ENCODE data around the gene LENG1.
A peak's percentile ranks its signal among the peaks of the same experiment; 100 is the strongest.

The LENG1 gene

DNA sequence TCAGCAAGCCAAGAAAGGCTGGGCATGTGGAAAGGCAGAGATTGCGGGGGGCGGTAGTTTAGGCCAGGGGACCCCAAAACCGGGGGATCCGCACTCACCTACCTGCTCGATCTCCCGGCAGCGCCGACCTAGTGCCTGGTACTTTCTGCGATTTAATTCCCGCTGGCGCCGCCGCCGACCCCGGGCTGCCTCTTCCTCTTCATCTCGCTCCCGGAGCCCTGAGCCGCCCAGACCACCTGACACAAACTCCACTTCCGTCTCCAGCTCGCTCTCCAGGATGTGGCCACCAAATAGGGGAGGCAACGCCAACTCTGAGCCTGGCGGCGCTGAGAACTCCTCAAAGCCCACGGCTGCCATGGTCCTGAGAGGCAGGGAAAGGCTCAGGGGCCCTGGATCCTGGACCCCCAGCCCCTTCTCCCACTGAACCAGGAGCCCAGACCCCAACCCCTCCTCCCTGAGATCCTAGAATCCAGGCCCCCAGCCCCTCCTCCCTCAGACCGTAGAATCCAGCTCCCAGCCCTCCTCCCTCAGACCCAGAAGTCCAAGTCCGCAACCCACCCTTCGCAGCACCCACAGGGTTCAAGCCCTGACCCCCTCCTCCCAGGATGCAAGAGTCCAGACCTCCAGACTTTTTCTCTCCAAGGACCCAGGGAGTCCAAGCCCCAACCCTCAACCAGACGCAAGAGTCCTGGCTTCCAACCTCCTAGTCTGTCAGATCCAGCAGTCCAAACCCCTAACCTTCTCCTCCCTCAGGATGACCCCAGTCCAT is 45.0 kb downstream of the LENG1 start:
- H3K9ac ChIP-seq (ENCODE audit: low read depth in 1 of 2, low read length in 2 of 2), result peak overlapping the region; percentile 88 to 95

GRCh38 chr19:54109651-54110050 is 49.9 kb downstream of the LENG1 start:
- Histone ChIP-seq H3K4me3 (ENCODE audit: low read length in 2 of 2) (no peak overlapping the region), H3K36me3 (ENCODE audit: control insufficient read depth in 2 of 2, insufficient read depth in 2 of 2, low read length in 2 of 2) (peaks cover 42 to 53% of the 10 kb centered on the region in 2 donors)

More for the DNA sequence above, 45.0 kb downstream of the LENG1 start:
- peaks cover 14 to 18% of the 10 kb centered on the region in 2 donors for H3K4me1 ChIP-seq (ENCODE audit: control insufficient read depth in 2 of 2, insufficient read depth in 2 of 2, low read length in 2 of 2)
- no peaks in the 10 kb centered on the region for H3K27me3 ChIP-seq (ENCODE audit: control insufficient read depth in 2 of 2, insufficient read depth in 2 of 2, low read length in 2 of 2)
- H3K27ac ChIP-seq (ENCODE audit: low read depth in 2 of 2, low read length in 2 of 2), result peak overlapping the region; percentile 19 to 94
- H3K9me3 ChIP-seq (ENCODE audit: control insufficient read depth in 2 of 2, low read length in 2 of 2), result no peaks in the 10 kb centered on the region
- peaks cover 16 to 19% of the 10 kb centered on the region in 2 donors for H3K36me3 ChIP-seq (ENCODE audit: control insufficient read depth in 2 of 2, insufficient read depth in 2 of 2, low read length in 2 of 2)
- peak overlapping the region; percentile 94 for H3K4me3 ChIP-seq (ENCODE audit: low read length in 2 of 2)

DNA sequence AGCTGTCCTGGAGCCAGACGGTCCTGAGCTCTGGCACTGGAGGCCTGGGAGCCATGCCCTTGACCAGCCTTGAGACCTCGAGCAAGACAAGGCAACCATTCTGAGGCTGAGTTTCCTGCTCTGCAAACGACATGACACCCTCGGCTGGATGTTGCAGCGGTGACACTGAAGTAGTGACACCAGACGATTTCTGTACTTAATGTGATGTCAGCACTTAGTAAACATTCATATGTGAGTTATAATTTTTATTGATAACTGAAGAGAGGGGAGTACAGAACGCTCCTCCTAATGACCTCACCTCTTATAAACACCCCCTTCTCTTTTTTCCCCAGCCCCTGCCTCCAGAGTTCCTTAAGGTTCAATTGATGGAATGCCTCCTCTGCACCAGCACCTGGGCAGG is 51.0 kb downstream of the LENG1 start:
- Histone ChIP-seq H3K27me3 (ENCODE audit: control insufficient read depth in 2 of 2, insufficient read depth in 2 of 2, low read length in 2 of 2) (no peaks in the 10 kb centered on the region), H3K4me1 (ENCODE audit: control insufficient read depth in 2 of 2, insufficient read depth in 2 of 2, low read length in 2 of 2) (peaks cover under 1% of the 10 kb centered on the region in 2 donors), H3K4me3 (ENCODE audit: low read length in 2 of 2) (no peak overlapping the region), H3K9me3 (ENCODE audit: control insufficient read depth in 2 of 2, low read length in 2 of 2) (no peaks in the 10 kb centered on the region), H3K27ac (ENCODE audit: low read depth in 2 of 2, low read length in 2 of 2) (no peak overlapping the region), H3K9ac (ENCODE audit: low read depth in 1 of 2, low read length in 2 of 2) (no peak overlapping the region), H3K36me3 (ENCODE audit: control insufficient read depth in 2 of 2, insufficient read depth in 2 of 2, low read length in 2 of 2) (peaks cover 42 to 53% of the 10 kb centered on the region in 2 donors)

More at GRCh38 chr19:54109651-54110050, 49.9 kb downstream of the LENG1 start:
- H3K4me1 ChIP-seq (ENCODE audit: control insufficient read depth in 2 of 2, insufficient read depth in 2 of 2, low read length in 2 of 2), result peaks cover 8% of the 10 kb centered on the region in 2 donors
- H3K9ac ChIP-seq (ENCODE audit: low read depth in 1 of 2, low read length in 2 of 2), result no peak overlapping the region
- no peak overlapping the region for H3K27ac ChIP-seq (ENCODE audit: low read depth in 2 of 2, low read length in 2 of 2)
- no peaks in the 10 kb centered on the region for H3K27me3 ChIP-seq (ENCODE audit: control insufficient read depth in 2 of 2, insufficient read depth in 2 of 2, low read length in 2 of 2)
- H3K9me3 ChIP-seq (ENCODE audit: control insufficient read depth in 2 of 2, low read length in 2 of 2), result no peaks in the 10 kb centered on the region

GRCh38 chr19:54107876-54108490 is 51.5 kb downstream of the LENG1 start:
- no peaks in the 10 kb centered on the region for H3K27me3 ChIP-seq (ENCODE audit: control insufficient read depth in 2 of 2, insufficient read depth in 2 of 2, low read length in 2 of 2)
- peaks cover 4 to 5% of the 10 kb centered on the region in 2 donors for H3K4me1 ChIP-seq (ENCODE audit: control insufficient read depth in 2 of 2, insufficient read depth in 2 of 2, low read length in 2 of 2)
- no peaks in the 10 kb centered on the region for H3K9me3 ChIP-seq (ENCODE audit: control insufficient read depth in 2 of 2, low read length in 2 of 2)
- no peak overlapping the region for H3K27ac ChIP-seq (ENCODE audit: low read depth in 2 of 2, low read length in 2 of 2)
- H3K9ac ChIP-seq (ENCODE audit: low read depth in 1 of 2, low read length in 2 of 2), result no peak overlapping the region
- H3K36me3 ChIP-seq (ENCODE audit: control insufficient read depth in 2 of 2, insufficient read depth in 2 of 2, low read length in 2 of 2), result peaks cover 39 to 51% of the 10 kb centered on the region in 2 donors
- no peak overlapping the region for H3K4me3 ChIP-seq (ENCODE audit: low read length in 2 of 2)

- H3K4me1 ChIP-seq (ENCODE audit: control insufficient read depth in 2 of 2, insufficient read depth in 2 of 2, low read length in 2 of 2), result peaks cover 8 to 12% of the 10 kb centered on the region in 2 donors
- no peak overlapping the region for H3K4me3 ChIP-seq (ENCODE audit: low read length in 2 of 2)
- no peaks in the 10 kb centered on the region for H3K27me3 ChIP-seq (ENCODE audit: control insufficient read depth in 2 of 2, insufficient read depth in 2 of 2, low read length in 2 of 2)
- H3K27ac ChIP-seq (ENCODE audit: low read depth in 2 of 2, low read length in 2 of 2), result no peak overlapping the region
- H3K36me3 ChIP-seq (ENCODE audit: control insufficient read depth in 2 of 2, insufficient read depth in 2 of 2, low read length in 2 of 2), result peaks cover 39 to 51% of the 10 kb centered on the region in 2 donors
- no peaks in the 10 kb centered on the region for H3K9me3 ChIP-seq (ENCODE audit: control insufficient read depth in 2 of 2, low read length in 2 of 2)
- H3K9ac ChIP-seq (ENCODE audit: low read depth in 1 of 2, low read length in 2 of 2), result no peak overlapping the region
Measured at GRCh38 chr19:54106716-54107115, 52.8 kb downstream of the LENG1 start.

GRCh38 chr19:54105796-54106195 is 53.7 kb downstream of the LENG1 start:
- H3K36me3 ChIP-seq (ENCODE audit: control insufficient read depth in 2 of 2, insufficient read depth in 2 of 2, low read length in 2 of 2), result peaks cover 35 to 49% of the 10 kb centered on the region in 2 donors
- H3K27me3 ChIP-seq (ENCODE audit: control insufficient read depth in 2 of 2, insufficient read depth in 2 of 2, low read length in 2 of 2), result no peaks in the 10 kb centered on the region

More at GRCh38 chr19:54105796-54106195, 53.7 kb downstream of the LENG1 start:
- Histone ChIP-seq H3K27ac (ENCODE audit: low read depth in 2 of 2, low read length in 2 of 2) (no peak overlapping the region), H3K9ac (ENCODE audit: low read depth in 1 of 2, low read length in 2 of 2) (no peak overlapping the region), H3K9me3 (ENCODE audit: control insufficient read depth in 2 of 2, low read length in 2 of 2) (no peaks in the 10 kb centered on the region), H3K4me3 (ENCODE audit: low read length in 2 of 2) (no peak overlapping the region), H3K4me1 (ENCODE audit: control insufficient read depth in 2 of 2, insufficient read depth in 2 of 2, low read length in 2 of 2) (peaks cover 8 to 12% of the 10 kb centered on the region in 2 donors)
